GM23338 (cell line): ENCODE results near the gene KRIT1.

Experiments
- CREB1 ChIP-seq: fragments of 250-450 bp; sonication (Bioruptor Pico); IDR thresholded peaks from 2 replicates; pipeline ENCODE4 v1.5.0; 2020; ENCODE audit warnings: low read depth, mild to moderate bottlenecking, moderate library complexity
- CTCF ChIP-seq, 2 experiments: fragments of 200-600 bp in 1 of 2; sonication (generic) in 1 of 2; conservative IDR thresholded peaks; 2 replicates each; pipeline versions ENCODE4 v1.5.1 to v1.6.1; 2016 to 2017; ENCODE audit warnings: antibody characterized with exemption in 2 of 2, low read depth in 2 of 2, mild to moderate bottlenecking in 2 of 2, moderate library complexity in 1 of 2
- ETS1 ChIP-seq: IDR thresholded peaks from 2 replicates; pipeline ENCODE4 v1.6.1; 2016; ENCODE audit warnings: antibody characterized with exemption
- EZH2 ChIP-seq: fragments of 200-600 bp; sonication (generic); IDR thresholded peaks from one replicate; pipeline ENCODE4 v1.8.0; 2017; ENCODE audit warnings: antibody characterized with exemption, mild to moderate bottlenecking, low read depth; ENCODE audit not compliant: unreplicated experiment
- EZH2phosphoT487 ChIP-seq: fragments of 200-600 bp; sonication (generic); IDR thresholded peaks from one replicate; pipeline ENCODE4 v1.8.1; 2018; ENCODE audit warnings: antibody characterized with exemption; ENCODE audit not compliant: unreplicated experiment
- JUNB ChIP-seq: IDR thresholded peaks from one replicate; pipeline ENCODE4 v1.6.1; 2016; ENCODE audit warnings: antibody characterized with exemption; ENCODE audit not compliant: unreplicated experiment
- NANOG ChIP-seq: IDR thresholded peaks from 2 replicates; pipeline ENCODE4 v1.6.1; 2016; ENCODE audit warnings: antibody characterized with exemption, borderline replicate concordance
- POLR2AphosphoS5 ChIP-seq: IDR thresholded peaks from 2 replicates; pipeline ENCODE4 v1.6.1; 2016; ENCODE audit warnings: antibody characterized with exemption, low read depth
- REST ChIP-seq: IDR thresholded peaks from one replicate; pipeline ENCODE4 v1.6.1; 2018; ENCODE audit warnings: antibody characterized with exemption; ENCODE audit not compliant: unreplicated experiment
- STAT1 ChIP-seq: IDR thresholded peaks from one replicate; pipeline ENCODE4 v1.6.1; 2016; ENCODE audit warnings: antibody characterized with exemption; ENCODE audit not compliant: unreplicated experiment
- ZNF114 ChIP-seq: fragments of 250-450 bp; sonication (Bioruptor Pico); IDR thresholded peaks from 2 replicates; pipeline ENCODE4 v1.5.0; 2020; ENCODE audit warnings: mild to moderate bottlenecking, moderate library complexity
- ZNF331 ChIP-seq: fragments of 250-450 bp; sonication (Bioruptor Pico); IDR thresholded peaks from 2 replicates; pipeline ENCODE4 v1.5.0; 2020; ENCODE audit warnings: low read depth, mild to moderate bottlenecking, moderate library complexity
- ZNF462 ChIP-seq: fragments of 250-450 bp; sonication (Bioruptor Pico); IDR thresholded peaks from 2 replicates; pipeline ENCODE4 v1.5.0; 2020; ENCODE audit warnings: mild to moderate bottlenecking, moderate library complexity

GRCh38 chr7:92200791-92201190 is 44.9 kb downstream of the KRIT1 start:
- TF ChIP-seq CTCF (conservative IDR thresholded peaks at IDR 0.05; ENCODE audit: low read depth in 2 of 2) = peak; percentile 37 to 42
- TF ChIP-seq EZH2phosphoT487 = no peak
- no peak for TF ChIP-seq NANOG
- TF ChIP-seq EZH2 = no peak
- no peak for TF ChIP-seq ZNF331 (CRISPR knock-in tag)
- no peak for TF ChIP-seq POLR2AphosphoS5
- TF ChIP-seq CREB1 = no peak
- TF ChIP-seq REST = no peak
- no peak for TF ChIP-seq JUNB
- TF ChIP-seq ZNF462 (CRISPR knock-in tag) = no peak
- no peak for TF ChIP-seq STAT1
- no peak for TF ChIP-seq ETS1
- no peak for TF ChIP-seq ZNF114 (CRISPR knock-in tag)
